Pulmonary artery endothelial cell (primary cell): ENCODE measurements around the gene BDKRB2. TPM values are rescaled to one million over a fixed set of nuclear protein-coding genes. Genes with fewer than 3 reads are reported as not detected.
"Not testable (repeated sequence)": the region's sequence is repeated elsewhere in the genome, so short reads cannot be mapped to it uniquely, and the experiment has no call there.

Source experiments
- DNase-seq: peaks from one replicate; pipeline ENCODE4 v3.0.0-alpha.2; 2011; ENCODE audit warnings: low read depth, low spot score
- total RNA-seq: library from RNA; depleted of rRNA; stranded (reverse); fragments of >200 nt; gene quantifications from 2 replicates; pipeline ENCODE4 v1.2.3, GENCODE V29; 2014

Gene BDKRB2
- total RNA-seq, 1 donor from 2014 or later = not detected

GRCh38 chr14:96224480-96225096, 19.9 kb downstream of the BDKRB2 start:
- no peak for DNase-seq

- DNase-seq = no peak
Measured at GRCh38 chr14:96225213-96225612, 20.6 kb downstream of the BDKRB2 start.

- no peak for DNase-seq
Measured at GRCh38 chr14:96225745-96226151, 21.1 kb downstream of the BDKRB2 start.

- no peak for DNase-seq
Measured at GRCh38 chr14:96227428-96227827, 22.8 kb downstream of the BDKRB2 start.

- no peak for DNase-seq
Measured at GRCh38 chr14:96229315-96229714, 24.7 kb downstream of the BDKRB2 start.

GRCh38 chr14:96231056-96231455, 26.4 kb downstream of the BDKRB2 start:
- no peak for DNase-seq

- DNase-seq = no peak
Measured at GRCh38 chr14:96231526-96232130, 27.0 kb downstream of the BDKRB2 start.

- no peak for DNase-seq
Measured at GRCh38 chr14:96232506-96232905, 27.9 kb downstream of the BDKRB2 start.

GRCh38 chr14:96233661-96234060, 29.0 kb downstream of the BDKRB2 start:
- DNase-seq = no peak

- DNase-seq = no peak
Measured at GRCh38 chr14:96235426-96235825, 30.8 kb downstream of the BDKRB2 start.

- no peak for DNase-seq
Measured at GRCh38 chr14:96237641-96238040, 33.0 kb downstream of the BDKRB2 start.

GRCh38 chr14:96238676-96239265, 34.1 kb downstream of the BDKRB2 start:
- DNase-seq = no peak

- no peak for DNase-seq
Measured at GRCh38 chr14:96239711-96240141, 35.1 kb downstream of the BDKRB2 start.

GRCh38 chr14:96240641-96241040, 36.0 kb downstream of the BDKRB2 start:
- no peak for DNase-seq

GRCh38 chr14:96242126-96242525, 37.5 kb downstream of the BDKRB2 start:
- DNase-seq = no peak

- DNase-seq = no peak
Measured at GRCh38 chr14:96243785-96244184, 39.1 kb downstream of the BDKRB2 start.

- not testable (repeated sequence) for DNase-seq
Measured at GRCh38 chr14:96245074-96245473, 40.4 kb downstream of the BDKRB2 start.

- DNase-seq = no peak
Measured at GRCh38 chr14:96245710-96246538, 41.3 kb downstream of the BDKRB2 start.

GRCh38 chr14:96246539-96246847, 41.9 kb downstream of the BDKRB2 start:
- DNase-seq = no peak

- DNase-seq = no peak
Measured at GRCh38 chr14:96247031-96247430, 42.4 kb downstream of the BDKRB2 start.

GRCh38 chr14:96249029-96249428, 44.4 kb downstream of the BDKRB2 start:
- DNase-seq = no peak

GRCh38 chr14:96250485-96250884, 45.8 kb downstream of the BDKRB2 start:
- DNase-seq = no peak
